NCI-H524 treated with DMSO at 0.1 percent for 48 hours (cell line): ENCODE results near the gene APP.

Experiments used
- DNase-seq: peaks from one replicate; lab custom pipeline; 2025; lab: John Stamatoyannopoulos, UW

APP gene

GRCh38 chr21:25903607-25904006 is 267.0 kb downstream of the APP start:
- DNase-seq, result no peak

- DNase-seq, result no peak
These were observed 269.1 kb downstream of the APP start for GRCh38 chr21:25901330-25901979.

GRCh38 chr21:25898671-25899070 is 271.9 kb downstream of the APP start:
- no peak for DNase-seq

- DNase-seq, result no peak
These were observed 273.2 kb downstream of the APP start for GRCh38 chr21:25897383-25897782.

- DNase-seq, result no peak
These were observed 274.0 kb downstream of the APP start for GRCh38 chr21:25896501-25897056.

- peak; percentile 29 for DNase-seq
These were observed 274.9 kb downstream of the APP start for GRCh38 chr21:25895565-25896205.

- no peak for DNase-seq
These were observed 277.4 kb downstream of the APP start for GRCh38 chr21:25893191-25893590.

GRCh38 chr21:25891596-25891995 is 279.0 kb downstream of the APP start:
- no peak for DNase-seq

- no peak for DNase-seq
These were observed 280.6 kb downstream of the APP start for GRCh38 chr21:25890001-25890400.

GRCh38 chr21:25888711-25889110 is 281.9 kb downstream of the APP start:
- no peak for DNase-seq

- DNase-seq, result no peak
These were observed 282.8 kb downstream of the APP start for GRCh38 chr21:25887646-25888306.

GRCh38 chr21:25887166-25887565 is 283.4 kb downstream of the APP start:
- no peak for DNase-seq

GRCh38 chr21:25885880-25886279 is 284.7 kb downstream of the APP start:
- no peak for DNase-seq

- DNase-seq, result no peak
These were observed 285.2 kb downstream of the APP start for GRCh38 chr21:25885405-25885804.

GRCh38 chr21:25884311-25884710 is 286.3 kb downstream of the APP start:
- no peak for DNase-seq

GRCh38 chr21:25881524-25882376 is 288.8 kb downstream of the APP start:
- DNase-seq, result no peak

GRCh38 chr21:25879203-25879602 is 291.4 kb downstream of the APP start:
- DNase-seq, result no peak

GRCh38 chr21:25878344-25878743 is 292.2 kb downstream of the APP start:
- no peak for DNase-seq

GRCh38 chr21:25872271-25872670 is 298.3 kb downstream of the APP start:
- DNase-seq, result no peak

GRCh38 chr21:25871566-25871965 is 299.0 kb downstream of the APP start:
- DNase-seq, result no peak

- no peak for DNase-seq
These were observed 300.5 kb downstream of the APP start for GRCh38 chr21:25870084-25870483.

- DNase-seq, result no peak
These were observed 303.5 kb downstream of the APP start for GRCh38 chr21:25867061-25867460.
